ENCODE data around the gene FAM107B.

DNA sequence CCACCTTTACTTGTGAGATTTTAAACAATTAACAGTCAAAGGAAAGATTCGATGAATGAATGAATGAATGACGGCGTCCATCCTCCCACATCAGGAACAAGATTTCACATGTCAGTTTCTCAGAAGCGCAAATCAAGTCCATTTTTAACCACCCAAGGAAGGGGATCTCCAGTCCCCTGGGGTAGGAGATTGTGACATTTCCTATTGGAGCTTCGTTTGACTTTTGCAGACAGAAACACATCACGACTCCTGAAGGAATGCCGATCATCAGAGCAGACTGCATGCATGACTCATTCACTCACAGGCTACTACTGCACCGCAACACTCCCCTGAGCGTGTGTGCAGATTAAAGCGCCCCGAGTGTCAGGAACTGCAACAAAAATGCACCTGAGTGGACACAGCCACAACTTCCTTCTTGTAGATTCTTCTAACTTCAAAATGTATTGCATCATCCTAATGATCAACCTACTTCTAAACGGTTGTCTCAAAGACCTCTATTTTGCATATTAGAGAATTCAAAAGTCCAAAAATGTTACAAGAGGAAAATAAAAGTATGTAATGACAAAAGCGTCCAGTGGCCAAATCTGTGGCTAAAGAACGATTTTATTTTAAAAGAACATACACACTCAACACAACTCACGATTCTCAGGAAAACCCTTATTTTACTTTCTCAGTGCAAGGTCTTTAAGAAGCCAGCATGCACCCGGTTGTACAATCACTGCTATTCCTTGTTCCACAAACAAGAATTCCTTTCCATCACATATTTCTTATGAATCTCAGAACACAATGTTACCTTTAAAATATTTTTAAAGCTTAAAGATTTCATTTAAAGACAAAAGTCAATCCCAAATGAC is 172.6 kb downstream of the FAM107B start:
- TF ChIP-seq TEAD4 (IDR thresholded peaks at IDR 0.05) (no peak), CREB1 (IDR thresholded peaks at IDR 0.05; ENCODE audit: low read depth) (no peak), YY1 (IDR thresholded peaks at IDR 0.05; ENCODE audit: low read depth) (no peak), NFIC (IDR thresholded peaks at IDR 0.05) (no peak), EP300 (IDR thresholded peaks at IDR 0.05; ENCODE audit: borderline replicate concordance) (no peak), TAF1 (IDR thresholded peaks at IDR 0.05; ENCODE audit: low read depth) (no peak), CEBPB (IDR thresholded peaks at IDR 0.05) (no peak), TCF12 (IDR thresholded peaks at IDR 0.05; ENCODE audit: low read depth) (no peak), FOXM1 (IDR thresholded peaks at IDR 0.05; ENCODE audit: borderline replicate concordance, low read depth) (no peak)
- TF ChIP-seq, protein P1, sequence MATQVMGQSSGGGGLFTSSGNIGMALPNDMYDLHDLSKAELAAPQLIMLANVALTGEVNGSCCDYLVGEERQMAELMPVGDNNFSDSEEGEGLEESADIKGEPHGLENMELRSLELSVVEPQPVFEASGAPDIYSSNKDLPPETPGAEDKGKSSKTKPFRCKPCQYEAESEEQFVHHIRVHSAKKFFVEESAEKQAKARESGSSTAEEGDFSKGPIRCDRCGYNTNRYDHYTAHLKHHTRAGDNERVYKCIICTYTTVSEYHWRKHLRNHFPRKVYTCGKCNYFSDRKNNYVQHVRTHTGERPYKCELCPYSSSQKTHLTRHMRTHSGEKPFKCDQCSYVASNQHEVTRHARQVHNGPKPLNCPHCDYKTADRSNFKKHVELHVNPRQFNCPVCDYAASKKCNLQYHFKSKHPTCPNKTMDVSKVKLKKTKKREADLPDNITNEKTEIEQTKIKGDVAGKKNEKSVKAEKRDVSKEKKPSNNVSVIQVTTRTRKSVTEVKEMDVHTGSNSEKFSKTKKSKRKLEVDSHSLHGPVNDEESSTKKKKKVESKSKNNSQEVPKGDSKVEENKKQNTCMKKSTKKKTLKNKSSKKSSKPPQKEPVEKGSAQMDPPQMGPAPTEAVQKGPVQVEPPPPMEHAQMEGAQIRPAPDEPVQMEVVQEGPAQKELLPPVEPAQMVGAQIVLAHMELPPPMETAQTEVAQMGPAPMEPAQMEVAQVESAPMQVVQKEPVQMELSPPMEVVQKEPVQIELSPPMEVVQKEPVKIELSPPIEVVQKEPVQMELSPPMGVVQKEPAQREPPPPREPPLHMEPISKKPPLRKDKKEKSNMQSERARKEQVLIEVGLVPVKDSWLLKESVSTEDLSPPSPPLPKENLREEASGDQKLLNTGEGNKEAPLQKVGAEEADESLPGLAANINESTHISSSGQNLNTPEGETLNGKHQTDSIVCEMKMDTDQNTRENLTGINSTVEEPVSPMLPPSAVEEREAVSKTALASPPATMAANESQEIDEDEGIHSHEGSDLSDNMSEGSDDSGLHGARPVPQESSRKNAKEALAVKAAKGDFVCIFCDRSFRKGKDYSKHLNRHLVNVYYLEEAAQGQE (IDR thresholded peaks at IDR 0.05; ENCODE audit: low read depth), result no peak
- TF ChIP-seq, protein P2, sequence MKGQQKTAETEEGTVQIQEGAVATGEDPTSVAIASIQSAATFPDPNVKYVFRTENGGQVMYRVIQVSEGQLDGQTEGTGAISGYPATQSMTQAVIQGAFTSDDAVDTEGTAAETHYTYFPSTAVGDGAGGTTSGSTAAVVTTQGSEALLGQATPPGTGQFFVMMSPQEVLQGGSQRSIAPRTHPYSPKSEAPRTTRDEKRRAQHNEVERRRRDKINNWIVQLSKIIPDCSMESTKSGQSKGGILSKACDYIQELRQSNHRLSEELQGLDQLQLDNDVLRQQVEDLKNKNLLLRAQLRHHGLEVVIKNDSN (IDR thresholded peaks at IDR 0.05), result no peak
- TF ChIP-seq, protein P3, sequence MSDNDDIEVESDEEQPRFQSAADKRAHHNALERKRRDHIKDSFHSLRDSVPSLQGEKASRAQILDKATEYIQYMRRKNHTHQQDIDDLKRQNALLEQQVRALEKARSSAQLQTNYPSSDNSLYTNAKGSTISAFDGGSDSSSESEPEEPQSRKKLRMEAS (IDR thresholded peaks at IDR 0.05), result no peak
